ENCODE measurements around the gene HCRTR1. TPM values are rescaled to one million over a fixed set of nuclear protein-coding genes. Genes with fewer than 3 reads are reported as not detected.

Gene HCRTR1
- total and polyA plus RNA-seq, 10 donors = 0.06 TPM; not detected in 9

- Histone ChIP-seq H3K9me3 (no peaks in the 10 kb centered on the region), H3K4me1 (peaks cover 5 to 35% (median 18%) of the 10 kb centered on the region in 6 donors), H3K27me3 (replicated peaks in 1 of 7) (peaks cover 0 to 37% (median 20%) of the 10 kb centered on the region in 7 donors), H3K36me3 (peaks cover 0 to 13% (median 0%) of the 10 kb centered on the region in 6 donors), H3K4me3 (no peak overlapping the region), H3K27ac (no peak overlapping the region)
- TF ChIP-seq POLR2A (IDR thresholded peaks at IDR 0.05) = no peak
- no peak for TF ChIP-seq CTCF (IDR thresholded peaks at IDR 0.05 in 8 of 11, conservative IDR thresholded peaks at IDR 0.05 in 3 of 11)
- TF ChIP-seq POLR2AphosphoS5 (IDR thresholded peaks at IDR 0.05) = peak in 1 of 3 donors; percentile 27
- DNase-seq = no peak
- WGBS, 5 donors = 92 to 97% (median 93%) methylated on average over 15 to 20 of the region's 20 CpGs
- intact Hi-C loops (cut with DNase I; ENCODE audit: low total_unique reads) = no loop called here
These were observed 3.4 kb downstream of the HCRTR1 start for GRCh38 chr1:31620631-31621497.

GRCh38 chr1:31621498-31621820 is 4.0 kb downstream of the HCRTR1 start:
- no peak overlapping the region for H3K4me3 ChIP-seq
- no peak for TF ChIP-seq POLR2A (IDR thresholded peaks at IDR 0.05)
- no peak for TF ChIP-seq POLR2AphosphoS5 (IDR thresholded peaks at IDR 0.05)
- TF ChIP-seq CTCF (IDR thresholded peaks at IDR 0.05 in 8 of 11, conservative IDR thresholded peaks at IDR 0.05 in 3 of 11) = no peak
- H3K27me3 ChIP-seq (replicated peaks in 1 of 7) = peaks cover 0 to 31% (median 19%) of the 10 kb centered on the region in 7 donors
- WGBS, 5 donors = 86 to 94% (median 90%) methylated on average over 4 to 5 of the region's 5 CpGs
- intact Hi-C loops (cut with DNase I; ENCODE audit: low total_unique reads) = no loop called here
- peaks cover 0 to 19% (median 2%) of the 10 kb centered on the region in 6 donors for H3K36me3 ChIP-seq
- no peak for DNase-seq
- H3K4me1 ChIP-seq = peaks cover 5 to 41% (median 21%) of the 10 kb centered on the region in 6 donors
- no peak overlapping the region for H3K27ac ChIP-seq
- no peaks in the 10 kb centered on the region for H3K9me3 ChIP-seq

GRCh38 chr1:31621847-31622730 is 4.6 kb downstream of the HCRTR1 start:
- intact Hi-C loops (cut with DNase I; ENCODE audit: low total_unique reads) = no loop called here
- DNase-seq = no peak
- TF ChIP-seq CTCF (IDR thresholded peaks at IDR 0.05 in 8 of 11, conservative IDR thresholded peaks at IDR 0.05 in 3 of 11) (no peak), POLR2AphosphoS5 (IDR thresholded peaks at IDR 0.05) (peak in 1 of 3 donors; percentile 3)
- Histone ChIP-seq H3K27ac (no peak overlapping the region), H3K9me3 (no peaks in the 10 kb centered on the region), H3K27me3 (replicated peaks in 1 of 7) (peaks cover 0 to 25% (median 17%) of the 10 kb centered on the region in 7 donors), H3K4me3 (no peak overlapping the region), H3K36me3 (peaks cover 0 to 26% (median 4%) of the 10 kb centered on the region in 6 donors), H3K4me1 (peaks cover 10 to 45% (median 26%) of the 10 kb centered on the region in 6 donors)
- 72 to 89% (median 84%) methylated on average over 12 to 15 of the region's 15 CpGs for WGBS, 5 donors

Measured in spleen (tissue), 11 donors.